H1 (cell line): ENCODE data around the gene ZNF132. TPM values are rescaled to one million over a fixed set of nuclear protein-coding genes. Genes with fewer than 3 reads are reported as not detected.

Experiments used
- CTCF ChIA-PET: fragments of 300-600 bp; sonication (Branson Sonifier 250); formaldehyde crosslinking; loops from one replicate; lab custom pipeline; 2021; ENCODE audit not compliant: partially characterized antibody; lab: Charles Lee
- POLR2A ChIA-PET: fragments of 300-600 bp; sonication (Branson Sonifier 250); formaldehyde crosslinking; loops from one replicate; lab custom pipeline; 2021; ENCODE audit warnings: inconsistent platforms; ENCODE audit not compliant: partially characterized antibody; lab: Charles Lee
- DNase-seq, 2 experiments: peaks; one replicate each; pipeline versions ENCODE4 v3.0.0 to v3.0.0-alpha.2; 2010 to 2022; ENCODE audit warnings: low spot score in 2 of 2, low read depth in 1 of 2, mixed read lengths in 1 of 2
- FAIRE-seq: peaks from 2 replicates; lab custom pipeline; 2011; peaks lifted over from hg19 to GRCh38; lab: Jason Lieb, UNC
- H2AFZ ChIP-seq: 2 replicates; pipeline ENCODE4 v1.8.1; 2012; ENCODE audit warnings: low read length, inconsistent platforms
- H2AK5ac ChIP-seq: 2 replicates; pipeline ENCODE4 v1.6.1; 2013; ENCODE audit warnings: low read depth, low read length
- H2BK120ac ChIP-seq: replicated peaks from 2 replicates; pipeline ENCODE3; 2013; ENCODE audit warnings: low read depth, low read length, inconsistent platforms
- H2BK12ac ChIP-seq: 2 replicates; pipeline ENCODE4 v1.6.1; 2013; ENCODE audit warnings: low read depth, low read length
- H2BK15ac ChIP-seq: 2 replicates; pipeline ENCODE4 v1.6.1; 2013; ENCODE audit warnings: low read length
- H2BK20ac ChIP-seq: 2 replicates; pipeline ENCODE4 v1.6.1; 2013; ENCODE audit warnings: low read length
- H2BK5ac ChIP-seq: 2 replicates; pipeline ENCODE4 v1.6.1; 2013; ENCODE audit warnings: low read depth, low read length
- H3K14ac ChIP-seq: 2 replicates; pipeline ENCODE4 v1.6.1; 2013; ENCODE audit warnings: inconsistent platforms; ENCODE audit not compliant: insufficient read length
- H3K18ac ChIP-seq: 2 replicates; pipeline ENCODE4 v1.6.1; 2013; ENCODE audit warnings: low read length; ENCODE audit errors: extremely low read depth
- H3K23ac ChIP-seq: 2 replicates; pipeline ENCODE4 v1.6.1; 2013; ENCODE audit warnings: inconsistent platforms; ENCODE audit not compliant: insufficient read length
- H3K23me2 ChIP-seq: 2 replicates; pipeline ENCODE4 v1.6.1; 2013; ENCODE audit warnings: low read depth, low read length
- H3K27ac ChIP-seq: 2 replicates; pipeline ENCODE4 v1.6.1; 2011; ENCODE audit warnings: low read depth, low read length, inconsistent platforms
- H3K27me3 ChIP-seq, 4 experiments: replicated peaks in 1 of 4; 1 replicate in 1 of 4; 2 replicates in 3 of 4; pipeline versions ENCODE4 v1.6.1 to v1.8.1; 2011 to 2013; ENCODE audit warnings: low read length in 3 of 4, mild to moderate bottlenecking in 3 of 4, inconsistent platforms in 2 of 4, mixed read lengths in 2 of 4, moderate library complexity in 1 of 4; ENCODE audit not compliant: control insufficient read depth in 3 of 4, insufficient read depth in 3 of 4; ENCODE audit errors: extremely low read depth in 1 of 4
- H3K36me3 ChIP-seq, 4 experiments: 2 replicates each; pipeline versions ENCODE4 v1.6.1 to v1.8.1; 2011 to 2013; ENCODE audit warnings: mild to moderate bottlenecking in 4 of 4, low read length in 3 of 4, moderate library complexity in 2 of 4, control low read depth in 1 of 4, inconsistent platforms in 1 of 4; ENCODE audit not compliant: insufficient read depth in 4 of 4, control insufficient read depth in 2 of 4
- H3K4ac ChIP-seq: replicated peaks from 2 replicates; pipeline ENCODE3; 2013; ENCODE audit warnings: low read length, low read depth, mixed read lengths, inconsistent platforms; ENCODE audit not compliant: insufficient read length
- H3K4me1 ChIP-seq, 4 experiments: replicated peaks in 1 of 4; 1 replicate in 1 of 4; 2 replicates in 3 of 4; pipeline versions ENCODE4 v1.6.1 to v1.8.1; 2011 to 2013; ENCODE audit warnings: low read length in 3 of 4, inconsistent platforms in 2 of 4, mixed read lengths in 1 of 4; ENCODE audit not compliant: insufficient read depth in 4 of 4, control insufficient read depth in 3 of 4
- H3K4me2 ChIP-seq, 2 experiments: 2 replicates each; pipeline versions ENCODE4 v1.6.1 to v1.8.1; 2011 to 2013; ENCODE audit warnings: low read depth in 2 of 2, low read length in 2 of 2, control low read depth in 1 of 2, inconsistent platforms in 1 of 2, mild to moderate bottlenecking in 1 of 2; ENCODE audit not compliant: insufficient read depth in 1 of 2
- H3K4me3 ChIP-seq, 4 experiments: fragments of 200-600, 300-600 bp in 1 of 4; sonication (generic), shearing (Covaris generic), sonication (Bioruptor Twin) in 1 of 4; 2 replicates each; pipeline versions ENCODE4 v1.5.1 to v1.8.1; 2011 to 2016; ENCODE audit warnings: low read length in 4 of 4, low read depth in 3 of 4, control low read depth in 2 of 4, inconsistent platforms in 2 of 4, mild to moderate bottlenecking in 2 of 4, mixed read lengths in 1 of 4, moderate library complexity in 1 of 4; ENCODE audit not compliant: insufficient read depth in 2 of 4; ENCODE audit errors: extremely low read depth in 1 of 4
- H3K56ac ChIP-seq: replicated peaks from 2 replicates; pipeline ENCODE3; 2013; ENCODE audit warnings: low read depth, mild to moderate bottlenecking, mixed read lengths, low read length, inconsistent platforms; ENCODE audit not compliant: insufficient read length
- H3K79me1 ChIP-seq: 2 replicates; pipeline ENCODE4 v1.6.1; 2013; ENCODE audit warnings: low read depth, low read length, control low read depth
- H3K79me2 ChIP-seq, 2 experiments: 2 replicates each; pipeline versions ENCODE4 v1.6.1 to v1.8.1; 2012 to 2013; ENCODE audit warnings: low read length in 2 of 2, mild to moderate bottlenecking in 2 of 2, inconsistent platforms in 1 of 2; ENCODE audit not compliant: insufficient read depth in 2 of 2, control insufficient read depth in 1 of 2
- H3K9ac ChIP-seq, 4 experiments: replicated peaks in 1 of 4; 1 replicate in 1 of 4; 2 replicates in 3 of 4; pipeline versions ENCODE4 v1.6.1 to v1.8.1; 2011 to 2013; ENCODE audit warnings: low read depth in 3 of 4, low read length in 3 of 4, control low read depth in 2 of 4, mild to moderate bottlenecking in 2 of 4, moderate library complexity in 2 of 4, inconsistent platforms in 1 of 4; ENCODE audit errors: extremely low read depth in 1 of 4
- H3K9me3 ChIP-seq, 2 experiments: 2 replicates each; pipeline versions ENCODE4 v1.6.1 to v1.8.1; 2012 to 2013; ENCODE audit warnings: mild to moderate bottlenecking in 2 of 2, moderate library complexity in 2 of 2, control low read depth in 1 of 2, inconsistent platforms in 1 of 2, low read depth in 1 of 2, low read length in 1 of 2, mixed read lengths in 1 of 2; ENCODE audit not compliant: insufficient read depth in 2 of 2
- H4K20me1 ChIP-seq, 2 experiments: replicated peaks in 1 of 2; 2 replicates each; pipeline versions ENCODE3 to v1.8.1; 2011 to 2013; ENCODE audit warnings: inconsistent platforms in 2 of 2, low read length in 2 of 2, mild to moderate bottlenecking in 1 of 2; ENCODE audit not compliant: insufficient read depth in 2 of 2, control insufficient read depth in 1 of 2
- H4K5ac ChIP-seq: 2 replicates; pipeline ENCODE4 v1.6.1; 2013; ENCODE audit warnings: low read length, low read depth, mixed read lengths, inconsistent platforms; ENCODE audit not compliant: insufficient read length
- H4K8ac ChIP-seq: 2 replicates; pipeline ENCODE4 v1.8.0; 2013; ENCODE audit warnings: mild to moderate bottlenecking, moderate library complexity, low read length, inconsistent platforms; ENCODE audit not compliant: insufficient read depth; ENCODE audit errors: extremely low read depth
- H4K91ac ChIP-seq: replicated peaks from 2 replicates; pipeline ENCODE3; 2013; ENCODE audit warnings: low read length, mixed read lengths, inconsistent platforms; ENCODE audit not compliant: insufficient read length
- CBX8 ChIP-seq: fragments of 300-800, 300-1000 bp; sonication (generic); IDR thresholded peaks from 2 replicates; pipeline ENCODE4 v1.7.1; 2016; ENCODE audit warnings: low read depth, low read length, borderline replicate concordance
- EP300 ChIP-seq, 2 experiments: IDR thresholded peaks; 1 replicate in 1 of 2; 2 replicates in 1 of 2; pipeline ENCODE4 v1.6.1; 2011 to 2012; ENCODE audit warnings: low read depth in 2 of 2, low read length in 2 of 2, mild to moderate bottlenecking in 2 of 2, borderline replicate concordance in 1 of 2, inconsistent platforms in 1 of 2, moderate library complexity in 1 of 2
- HDAC2 ChIP-seq, 2 experiments: fragments of 300-600 bp in 1 of 2; sonication (generic) in 1 of 2; IDR thresholded peaks; 2 replicates each; pipeline ENCODE4 v1.6.1; 2011 to 2012; ENCODE audit warnings: low read depth in 2 of 2, low read length in 2 of 2, mild to moderate bottlenecking in 2 of 2, moderate library complexity in 2 of 2, borderline replicate concordance in 1 of 2, inconsistent platforms in 1 of 2
- RAD21 ChIP-seq, 2 experiments: IDR thresholded peaks in 1 of 2; conservative IDR thresholded peaks in 1 of 2; 2 replicates each; pipeline ENCODE4 v1.6.1; 2011; ENCODE audit warnings: low read depth in 2 of 2, low read length in 2 of 2, improper control_type of control experiment in 1 of 2, inconsistent platforms in 1 of 2, mild to moderate bottlenecking in 1 of 2, moderate library complexity in 1 of 2
- RFX5 ChIP-seq: IDR thresholded peaks from 2 replicates; pipeline ENCODE4 v1.6.1; 2011; ENCODE audit warnings: low read depth, low read length, improper control_type of control experiment, borderline replicate concordance
- RNF2 ChIP-seq: fragments of 200-900, 300-1000 bp; sonication (generic); IDR thresholded peaks from 2 replicates; pipeline ENCODE4 v1.7.1; 2016; ENCODE audit warnings: borderline replicate concordance, low read depth, mild to moderate bottlenecking, antibody characterized with exemption, low read length; ENCODE audit not compliant: poor library complexity, severe bottlenecking; ENCODE audit errors: missing control alignments
- RXRA ChIP-seq: IDR thresholded peaks from 2 replicates; pipeline ENCODE4 v1.6.1; 2011; ENCODE audit warnings: low read depth, mild to moderate bottlenecking, low read length, moderate library complexity; ENCODE audit not compliant: insufficient read depth
- SRF ChIP-seq: IDR thresholded peaks from 2 replicates; pipeline ENCODE4 v1.6.1; 2011; ENCODE audit warnings: mild to moderate bottlenecking, low read depth, low read length, moderate library complexity
- TAF1 ChIP-seq: IDR thresholded peaks from 2 replicates; pipeline ENCODE4 v1.6.1; 2011; ENCODE audit warnings: mild to moderate bottlenecking, low read depth, low read length
- TAF7 ChIP-seq: optimal IDR thresholded peaks from 2 replicates; pipeline ENCODE3; 2011; ENCODE audit warnings: low read depth, mild to moderate bottlenecking, inconsistent platforms, low read length, moderate library complexity, borderline replicate concordance
- WGBS, 2 experiments: shearing (Covaris generic) in 1 of 2; methylation state at CpG; one replicate each; pipeline versions ENCODE4 v1.1.6 to v1.1.7; 2013 to 2015; ENCODE audit warnings: low lambda C conversion rate in 2 of 2, mixed read lengths in 2 of 2, inconsistent platforms in 1 of 2, low coverage in 1 of 2, missing lambda C conversion rate in 1 of 2; ENCODE audit not compliant: insufficient replicate concordance in 2 of 2, insufficient coverage in 1 of 2, insufficient read length in 1 of 2; ENCODE audit errors: extremely low coverage in 1 of 2, missing lambda C conversion rate in 1 of 2; 5-methylcytosine and 5-hydroxymethylcytosine counted together
- polyA plus RNA-seq, 7 experiments: library from polyadenylated mRNA; depleted of rRNA in 3 of 7; stranded (reverse) in 5 of 7; unstranded in 2 of 7; fragments of >200 nt in 5 of 7; fragments of 200-250 nt in 2 of 7; gene quantifications; 1 replicate in 5 of 7; 2 replicates in 1 of 7; 4 replicates in 1 of 7; pipeline versions ENCODE4 v1.2.1 to v1.2.3, GENCODE V29; 2011 to 2013; ENCODE audit warnings: missing spikeins in 2 of 7, mixed read lengths in 2 of 7
- total RNA-seq: library from RNA; stranded (reverse); fragmentation: NEBNext Ultra II Directional; extraction: Animal tissue kit (Norgen Biotek cat#: 25700); gene quantifications from 2 replicates; pipeline ENCODE4 v1.2.1, GENCODE V29; 2021

Gene ZNF132
- total and polyA plus RNA-seq, 2 of the 8 experiments (the other 6 are each of a cell fraction or from before 2014, with no cell fraction given) = 0.89 to 1.9 TPM

GRCh38 chr19:58469241-58470013 lies 29.5 kb upstream of the ZNF132 start:
- H3K9ac ChIP-seq = no peak overlapping the region; a peak in 1 of 7 replicates
- H2BK5ac ChIP-seq = no peak overlapping the region; the same call in 1 of the 2 replicates
- no peaks in the 10 kb centered on the region for H3K79me2 ChIP-seq
- no peaks in the 10 kb centered on the region for H3K4me1 ChIP-seq
- no peak for DNase-seq
- H3K4me2 ChIP-seq = no peak overlapping the region; a peak in 1 of 4 replicates
- no peak overlapping the region for H3K27ac ChIP-seq
- no peak overlapping the region for H3K56ac ChIP-seq
- peaks cover 2 to 7% (median 4%) of the 10 kb centered on the region in 4 experiments; a peak in 5 of 8 replicates for H3K36me3 ChIP-seq
- no peak overlapping the region for H2BK12ac ChIP-seq
- peaks cover 6% of the 10 kb centered on the region; the same call in 1 of the 2 replicates for H3K79me1 ChIP-seq
- no peak overlapping the region for H4K5ac ChIP-seq
- WGBS, 2 experiments = 89% methylated on average over 14 of the region's 17 CpGs; no CpG with 5 or more reads in 1 of the 2 experiments
- H3K23me2 ChIP-seq = peaks cover 8% of the 10 kb centered on the region; the same call in 1 of the 2 replicates
- H4K20me1 ChIP-seq = peaks cover 6 to 12% of the 10 kb centered on the region in 2 experiments
- no peak overlapping the region for H4K8ac ChIP-seq
- no peak overlapping the region for H3K14ac ChIP-seq
- H2BK15ac ChIP-seq = no peak overlapping the region
- H2AFZ ChIP-seq = no peak overlapping the region
- CTCF ChIA-PET = interaction anchor here (1.2 to 1.6 kb wide), 4 partner anchors 9 to 49 kb away, joined by 3 to 4 read pairs (median 4); no protein-coding TSS in a partner anchor
- POLR2A ChIA-PET = interaction anchor here (0.8 to 1.7 kb wide), 4 partner anchors 9 to 74 kb away, joined by 3 to 7 read pairs (median 5); partner anchors contain the start of gene RNF225
- no peak overlapping the region for H3K4me3 ChIP-seq
- no peak overlapping the region for H3K18ac ChIP-seq
- no peak overlapping the region for H3K4ac ChIP-seq
- FAIRE-seq = no peak
- no peaks in the 10 kb centered on the region for H3K9me3 ChIP-seq
- H2BK20ac ChIP-seq = no peak overlapping the region
- H2BK120ac ChIP-seq = no peak overlapping the region
- no peaks in the 10 kb centered on the region; a peak in 1 of 7 replicates for H3K27me3 ChIP-seq
- H4K91ac ChIP-seq = no peak overlapping the region
- H2AK5ac ChIP-seq = no peak overlapping the region
- no peak overlapping the region for H3K23ac ChIP-seq
- TF ChIP-seq TAF1 = no peak
- no peak for TF ChIP-seq RFX5
- no peak for TF ChIP-seq HDAC2 (IDR thresholded peaks at IDR 0.05; ENCODE audit: borderline replicate concordance in 1 of 2, low read depth in 2 of 2, low read length in 2 of 2)
- TF ChIP-seq SRF = no peak
- TF ChIP-seq RNF2 = no peak
- TF ChIP-seq CBX8 = no peak
- no peak for TF ChIP-seq EP300 (IDR thresholded peaks at IDR 0.05; ENCODE audit: borderline replicate concordance in 1 of 2, low read depth in 2 of 2, low read length in 2 of 2)
- TF ChIP-seq TAF7 = no peak
- no peak for TF ChIP-seq RAD21 (IDR thresholded peaks at IDR 0.05 in 1 of 2, conservative IDR thresholded peaks at IDR 0.05 in 1 of 2; ENCODE audit: low read depth in 2 of 2, low read length in 2 of 2)
- TF ChIP-seq RXRA = no peak
